Stimulated activated CD8-positive, alpha-beta memory T cell treated with anti-CD3 and anti-CD28 coated beads, Interleukin-2, amount 100 ng/mL, for 1 hour (primary cell): ENCODE measurements around the gene SIX5.
"Not testable (repeated sequence)": the region's sequence is repeated elsewhere in the genome, so short reads cannot be mapped to it uniquely, and the experiment has no call there.

Experiments used
- DNase-seq, 2 donors: peaks; one replicate each; pipeline ENCODE4 v3.0.0-alpha.2; 2020; ENCODE audit warnings: low read depth in 2 of 2

SIX5 gene

GRCh38 chr19:45768984-45769782, at the start of gene SIX5:
TSS of gene SIX5 (minus strand) at chr19:45769252. CDS start at chr19:45768844, 408 bp downstream.
- DNase-seq = peak; percentile 81 to 88

- DNase-seq = no peak
These were observed 48.8 kb upstream of the SIX5 start for GRCh38 chr19:45817725-45818301.

GRCh38 chr19:45817010-45817724, 48.1 kb upstream of the SIX5 start:
- DNase-seq = peak; percentile 90 to 94

- no peak for DNase-seq
These were observed 47.4 kb upstream of the SIX5 start for GRCh38 chr19:45816236-45817009.

GRCh38 chr19:45815481-45816216, 46.6 kb upstream of the SIX5 start:
- no peak for DNase-seq

- no peak for DNase-seq
These were observed 45.9 kb upstream of the SIX5 start, which contains the start of gene RSPH6A for GRCh38 chr19:45814851-45815480. TSS of gene RSPH6A (minus strand) at chr19:45815308. CDS start at chr19:45815176, 132 bp downstream.

GRCh38 chr19:45814166-45814780, 45.2 kb upstream of the SIX5 start:
- DNase-seq = no peak

- no peak for DNase-seq
These were observed 43.2 kb upstream of the SIX5 start for GRCh38 chr19:45812297-45812696.

GRCh38 chr19:45809643-45810159, 40.6 kb upstream of the SIX5 start:
- no peak for DNase-seq

GRCh38 chr19:45805719-45806118, 36.7 kb upstream of the SIX5 start:
- DNase-seq = no peak

- DNase-seq = no peak
These were observed 35.8 kb upstream of the SIX5 start for GRCh38 chr19:45804959-45805230.

- DNase-seq = no peak
These were observed 35.3 kb upstream of the SIX5 start for GRCh38 chr19:45804140-45804958.

GRCh38 chr19:45801603-45802175, 32.6 kb upstream of the SIX5 start:
- no peak for DNase-seq

- DNase-seq = no peak
These were observed 31.1 kb upstream of the SIX5 start for GRCh38 chr19:45800070-45800553.

GRCh38 chr19:45799541-45799940, 30.5 kb upstream of the SIX5 start:
- not testable (repeated sequence) for DNase-seq

- DNase-seq = peak; percentile 30 to 33
These were observed 30.0 kb upstream of the SIX5 start for GRCh38 chr19:45798995-45799517.

GRCh38 chr19:45794627-45795026, 25.6 kb upstream of the SIX5 start:
- no peak for DNase-seq

GRCh38 chr19:45793876-45794275, 24.8 kb upstream of the SIX5 start:
- DNase-seq = no peak

- DNase-seq = no peak
These were observed 24.1 kb upstream of the SIX5 start for GRCh38 chr19:45793178-45793564.
